Gastroesophageal sphincter (tissue), 4 donors: ENCODE results near the gene TBC1D8. TPM values are rescaled to one million over a fixed set of nuclear protein-coding genes. Genes with fewer than 3 reads are reported as not detected.

Source experiments
- ATAC-seq: fragments of 150-250 bp; one replicate; pipeline ENCODE4 v1.9.1; 2016; ENCODE audit warnings: mild to moderate bottlenecking, moderate library complexity
- H3K27ac ChIP-seq, 4 donors: fragments of 200-600 bp; sonication (generic) in 3 of 4; 1 replicate in 3 of 4; 2 replicates in 1 of 4; pipeline ENCODE4 v1.5.1; 2016 to 2019
- H3K27me3 ChIP-seq: fragments of 200-600 bp; sonication (generic); one replicate; pipeline ENCODE4 v1.5.1; 2019
- H3K36me3 ChIP-seq, 2 donors: fragments of 200-600 bp; sonication (generic); one replicate each; pipeline ENCODE4 v1.5.1; 2019; ENCODE audit warnings: control low read depth in 1 of 2
- H3K4me1 ChIP-seq, 3 donors: fragments of 200-600 bp; sonication (generic); 1 replicate in 2 of 3; 2 replicates in 1 of 3; pipeline ENCODE4 v1.5.1; 2016 to 2019; ENCODE audit warnings: control low read depth in 2 of 3
- H3K4me3 ChIP-seq, 2 donors: fragments of 200-600 bp; sonication (generic); one replicate each; pipeline ENCODE4 v1.5.1; 2019; ENCODE audit warnings: mild to moderate bottlenecking in 1 of 2, moderate library complexity in 1 of 2
- H3K9me3 ChIP-seq, 3 donors: fragments of 200-600 bp; sonication (generic); one replicate each; pipeline ENCODE4 v1.5.1; 2017 to 2019; ENCODE audit warnings: control low read depth in 2 of 3
- CTCF ChIP-seq, 4 experiments: fragments of 200-600 bp in 2 of 4; fragments of 450-650 bp in 2 of 4; sonication (generic) in 1 of 4; IDR thresholded peaks; one replicate each; pipeline ENCODE4 v1.5.1; 2017 to 2019; ENCODE audit warnings: antibody characterized with exemption in 4 of 4, mild to moderate bottlenecking in 2 of 4, moderate library complexity in 2 of 4
- EP300 ChIP-seq: sonication (generic); formaldehyde crosslinking; IDR thresholded peaks from one replicate; pipeline ENCODE4 v1.6.1; 2017; ENCODE audit warnings: antibody characterized with exemption, mild to moderate bottlenecking
- POLR2A ChIP-seq, 2 donors: fragments of 450-650 bp; IDR thresholded peaks; one replicate each; pipeline ENCODE4 v1.6.1; 2017; ENCODE audit warnings: antibody characterized with exemption in 2 of 2, mild to moderate bottlenecking in 2 of 2, moderate library complexity in 1 of 2
- POLR2AphosphoS5 ChIP-seq: sonication (generic); formaldehyde crosslinking; IDR thresholded peaks from one replicate; pipeline ENCODE4 v1.6.1; 2017; ENCODE audit warnings: antibody characterized with exemption
- WGBS, 2 donors: methylation state at CpG; one replicate each; pipeline ENCODE4 v1.1.5; 2018; ENCODE audit warnings: low coverage in 1 of 2; 5-methylcytosine and 5-hydroxymethylcytosine counted together
- total RNA-seq, 4 donors: library from RNA; depleted of rRNA; stranded (reverse); fragments of >200 nt; gene quantifications; one replicate each; pipeline ENCODE4 v1.1.0, GENCODE V29; 2016

The TBC1D8 gene
- total RNA-seq, 4 donors from 2014 or later = 14.9 to 45.5 (median 32.6) TPM

GRCh38 chr2:101076581-101076980, 74.6 kb downstream of the TBC1D8 start:
- WGBS, 2 donors = 39 to 79% methylated on average over 2 of the region's 2 CpGs
- H3K4me1 ChIP-seq = peaks cover 0 to 14% (median 0%) of the 10 kb centered on the region in 3 donors
- no peak for ATAC-seq
- H3K27ac ChIP-seq = no peak overlapping the region
- peaks cover 0 to 4% (median 0%) of the 10 kb centered on the region in 3 donors for H3K9me3 ChIP-seq
- H3K36me3 ChIP-seq = no peaks in the 10 kb centered on the region
- no peak overlapping the region for H3K4me3 ChIP-seq
- no peaks in the 10 kb centered on the region for H3K27me3 ChIP-seq
- TF ChIP-seq EP300 (no peak), CTCF (IDR thresholded peaks at IDR 0.05) (no peak), POLR2A (IDR thresholded peaks at IDR 0.05) (no peak), POLR2AphosphoS5 (no peak)

GRCh38 chr2:101064868-101065549, 86.2 kb downstream of the TBC1D8 start:
- no peak for ATAC-seq
- no peak overlapping the region for H3K4me3 ChIP-seq
- H3K36me3 ChIP-seq = no peaks in the 10 kb centered on the region
- no peak for TF ChIP-seq CTCF (IDR thresholded peaks at IDR 0.05)
- no peak for TF ChIP-seq POLR2AphosphoS5
- TF ChIP-seq EP300 = no peak
- TF ChIP-seq POLR2A (IDR thresholded peaks at IDR 0.05) = no peak
- H3K9me3 ChIP-seq = no peaks in the 10 kb centered on the region
- 39 to 47% methylated on average over 4 of the region's 4 CpGs for WGBS, 2 donors
- no peaks in the 10 kb centered on the region for H3K27me3 ChIP-seq
- H3K27ac ChIP-seq = peak overlapping the region in 3 of 4 donors; percentile 13 to 36 (median 22)
- peaks cover 4 to 33% (median 17%) of the 10 kb centered on the region in 3 donors for H3K4me1 ChIP-seq

GRCh38 chr2:101064505-101064867, 86.7 kb downstream of the TBC1D8 start:
- TF ChIP-seq POLR2A (IDR thresholded peaks at IDR 0.05) = no peak
- no peak for TF ChIP-seq POLR2AphosphoS5
- TF ChIP-seq CTCF (IDR thresholded peaks at IDR 0.05) = no peak
- no peak for TF ChIP-seq EP300
- WGBS, 2 donors = 87 to 96% methylated on average over 3 of the region's 3 CpGs
- H3K27me3 ChIP-seq = no peaks in the 10 kb centered on the region
- no peak overlapping the region for H3K4me3 ChIP-seq
- no peaks in the 10 kb centered on the region for H3K9me3 ChIP-seq
- peaks cover 4 to 33% (median 17%) of the 10 kb centered on the region in 3 donors for H3K4me1 ChIP-seq
- no peak for ATAC-seq
- peak overlapping the region in 3 of 4 donors; percentile 13 to 51 (median 45) for H3K27ac ChIP-seq
- H3K36me3 ChIP-seq = no peaks in the 10 kb centered on the region

GRCh38 chr2:101064125-101064502, 87.1 kb downstream of the TBC1D8 start:
- Histone ChIP-seq H3K27ac (peak overlapping the region in 3 of 4 donors; percentile 35 to 51 (median 45)), H3K4me1 (peaks cover 4 to 33% (median 17%) of the 10 kb centered on the region in 3 donors), H3K4me3 (no peak overlapping the region), H3K9me3 (no peaks in the 10 kb centered on the region), H3K27me3 (no peaks in the 10 kb centered on the region), H3K36me3 (no peaks in the 10 kb centered on the region)
- no peak for ATAC-seq
- 33 to 69% methylated on average over 1 to 2 of the region's 2 CpGs for WGBS, 2 donors
- no peak for TF ChIP-seq POLR2A (IDR thresholded peaks at IDR 0.05)
- no peak for TF ChIP-seq EP300
- TF ChIP-seq POLR2AphosphoS5 = no peak
- TF ChIP-seq CTCF (IDR thresholded peaks at IDR 0.05) = no peak
